ENCODE results near the gene KRTAP1-1. TPM values are rescaled to one million over a fixed set of nuclear protein-coding genes. Genes with fewer than 3 reads are reported as not detected.

Gene KRTAP1-1
- total RNA-seq, 1 experiment from 2014 or later, result not detected

GRCh38 chr17:40997361-40997760 is 43.9 kb downstream of the KRTAP1-1 start (continued):
- TF ChIP-seq ZNF416 (CRISPR knock-in tag; IDR thresholded peaks at IDR 0.05) (no peak), OVOL2 (CRISPR knock-in tag; IDR thresholded peaks at IDR 0.05; ENCODE audit: borderline replicate concordance) (no peak), PRRX2 (CRISPR knock-in tag; IDR thresholded peaks at IDR 0.05) (no peak), TCF7 (CRISPR knock-in tag; IDR thresholded peaks at IDR 0.05; ENCODE audit: low read depth) (no peak), CTCF (IDR thresholded peaks at IDR 0.05) (no peak)

GRCh38 chr17:40996829-40997228 is 44.4 kb downstream of the KRTAP1-1 start:
- CTCF ChIA-PET, result no interaction called here

GRCh38 chr17:40995116-40995515 is 46.1 kb downstream of the KRTAP1-1 start:
- POLR2A ChIA-PET, result no interaction called here
- H3K4me3 Mint-ChIP-seq, result no peak overlapping the region
- TF ChIP-seq FOXJ3 (CRISPR knock-in tag; IDR thresholded peaks at IDR 0.05; ENCODE audit: borderline replicate concordance) (no peak), SOX15 (CRISPR knock-in tag; IDR thresholded peaks at IDR 0.05) (no peak), E2F4 (CRISPR knock-in tag; IDR thresholded peaks at IDR 0.05; ENCODE audit: borderline replicate concordance, low read depth) (no peak), MAX (CRISPR knock-in tag; IDR thresholded peaks at IDR 0.05) (no peak), CREB1 (CRISPR knock-in tag; IDR thresholded peaks at IDR 0.05) (no peak), ESRRA (CRISPR knock-in tag; IDR thresholded peaks at IDR 0.05; ENCODE audit: borderline replicate concordance) (no peak)
- no peaks in the 10 kb centered on the region for H3K36me3 Mint-ChIP-seq
- ATAC-seq (no peak), DNase-seq (ENCODE audit: low spot score) (no peak)
- H3K9me3 Mint-ChIP-seq, result peaks cover 6% of the 10 kb centered on the region
- CTCF ChIA-PET, result no interaction called here
- H3K27me3 Mint-ChIP-seq (ENCODE audit: low read depth), result no peaks in the 10 kb centered on the region
- no peak overlapping the region for H3K27ac Mint-ChIP-seq
- peaks cover 7% of the 10 kb centered on the region; the same call in 1 of the 2 replicates for H3K4me1 Mint-ChIP-seq

More at GRCh38 chr17:40996829-40997228, 44.4 kb downstream of the KRTAP1-1 start:
- ATAC-seq (no peak), DNase-seq (ENCODE audit: low spot score) (no peak)
- Mint-ChIP-seq H3K9me3 (no peaks in the 10 kb centered on the region), H3K4me1 (peaks cover 7% of the 10 kb centered on the region; the same call in 1 of the 2 replicates), H3K27ac (no peak overlapping the region), H3K36me3 (no peaks in the 10 kb centered on the region), H3K4me3 (no peak overlapping the region), H3K27me3 (ENCODE audit: low read depth) (no peaks in the 10 kb centered on the region)
- TF ChIP-seq ZNF317 (CRISPR knock-in tag; IDR thresholded peaks at IDR 0.05; ENCODE audit: borderline replicate concordance, low read depth) (no peak), SMAD4 (CRISPR knock-in tag; IDR thresholded peaks at IDR 0.05) (no peak), SOX15 (CRISPR knock-in tag; IDR thresholded peaks at IDR 0.05) (no peak), TP53 (CRISPR knock-in tag; IDR thresholded peaks at IDR 0.05) (no peak), ZNF219 (CRISPR knock-in tag; IDR thresholded peaks at IDR 0.05; ENCODE audit: borderline replicate concordance) (no peak), HMGXB4 (CRISPR knock-in tag; IDR thresholded peaks at IDR 0.05) (no peak), MAX (CRISPR knock-in tag; IDR thresholded peaks at IDR 0.05) (no peak), HMGA2 (CRISPR knock-in tag; IDR thresholded peaks at IDR 0.05) (no peak), FOXK1 (CRISPR knock-in tag; IDR thresholded peaks at IDR 0.05) (no peak), MXD4 (CRISPR knock-in tag; IDR thresholded peaks at IDR 0.05; ENCODE audit: borderline replicate concordance) (no peak), GTF2I (CRISPR knock-in tag; conservative IDR thresholded peaks at IDR 0.05) (no peak), SMAD3 (CRISPR knock-in tag; IDR thresholded peaks at IDR 0.05; ENCODE audit: borderline replicate concordance) (no peak), JAZF1 (CRISPR knock-in tag; IDR thresholded peaks at IDR 0.05) (no peak), GRHL2 (CRISPR knock-in tag; IDR thresholded peaks at IDR 0.05; ENCODE audit: insufficient replicate concordance, severe bottlenecking) (no peak), ZNF671 (CRISPR knock-in tag; IDR thresholded peaks at IDR 0.05) (no peak)
- POLR2A ChIA-PET, result no interaction called here
